WTC11 (cell line): ENCODE data around the gene DPP9. TPM values are rescaled to one million over a fixed set of nuclear protein-coding genes. Genes with fewer than 3 reads are reported as not detected.
A peak's percentile ranks its signal among the peaks of the same experiment; 100 is the strongest.

Source experiments
- ATAC-seq: fragments of 200-7000 bp; cut with Tn5 transposase; 2 replicates; pipeline ENCODE4 v1.10.0; 2021; ENCODE audit warnings: mild to moderate bottlenecking, moderate library complexity
- CTCF ChIA-PET: fragments of 300-600 bp; sonication (Branson Sonifier 250); formaldehyde crosslinking; loops from one replicate; lab custom pipeline; 2021; ENCODE audit warnings: antibody characterized with exemption; lab: Charles Lee
- POLR2A ChIA-PET: fragments of 350-600 bp; sonication (Branson Sonifier 250); formaldehyde crosslinking; loops from one replicate; lab custom pipeline; 2021; ENCODE audit warnings: antibody characterized with exemption; lab: Charles Lee
- DNase-seq: peaks from one replicate; pipeline ENCODE4 v3.0.0; 2021; ENCODE audit warnings: low spot score
- H3K27ac Mint-ChIP-seq: 2 replicates; pipeline ENCODE4 v1.8.0; 2021; ENCODE audit warnings: mixed read lengths
- H3K27me3 Mint-ChIP-seq: 2 replicates; pipeline ENCODE4 v1.8.0; 2021; ENCODE audit warnings: low read depth, mild to moderate bottlenecking, moderate library complexity, mixed read lengths
- H3K36me3 Mint-ChIP-seq: 2 replicates; pipeline ENCODE4 v1.8.0; 2021; ENCODE audit warnings: mixed read lengths
- H3K4me1 Mint-ChIP-seq: 2 replicates; pipeline ENCODE4 v1.8.0; 2022; ENCODE audit warnings: mixed read lengths
- H3K4me3 Mint-ChIP-seq: 2 replicates; pipeline ENCODE4 v1.8.0; 2021; ENCODE audit warnings: mild to moderate bottlenecking, moderate library complexity, mixed read lengths
- H3K9me3 Mint-ChIP-seq: 2 replicates; pipeline ENCODE4 v1.8.0; 2021; ENCODE audit warnings: mixed read lengths
- CBFB ChIP-seq: sonication (generic); formaldehyde crosslinking; IDR thresholded peaks from 2 replicates; pipeline ENCODE4 v1.8.1; 2022; ENCODE audit warnings: mild to moderate bottlenecking, low read depth, missing genetic modification reagents
- CREM ChIP-seq: sonication (generic); formaldehyde crosslinking; IDR thresholded peaks from 2 replicates; pipeline ENCODE4 v1.8.1; 2022; ENCODE audit warnings: mild to moderate bottlenecking, missing genetic modification reagents, moderate library complexity
- FOXP4 ChIP-seq: sonication (generic); formaldehyde crosslinking; IDR thresholded peaks from 2 replicates; pipeline ENCODE4 v1.8.0; 2022; ENCODE audit warnings: mild to moderate bottlenecking, missing genetic modification reagents
- GTF2I ChIP-seq: fragments of 250-450 bp; sonication (Bioruptor Pico); conservative IDR thresholded peaks from 2 replicates; pipeline ENCODE4 v1.4.0; 2021; ENCODE audit warnings: mild to moderate bottlenecking
- HMGXB4 ChIP-seq: sonication (generic); formaldehyde crosslinking; IDR thresholded peaks from 2 replicates; pipeline ENCODE4 v1.8.1; 2023; ENCODE audit warnings: mild to moderate bottlenecking, moderate library complexity, missing genetic modification reagents
- PREB ChIP-seq: sonication (generic); formaldehyde crosslinking; IDR thresholded peaks from 2 replicates; pipeline ENCODE4 v1.8.1; 2022; ENCODE audit warnings: mild to moderate bottlenecking, missing genetic modification reagents, moderate library complexity, borderline replicate concordance
- SP1 ChIP-seq: sonication (generic); formaldehyde crosslinking; conservative IDR thresholded peaks from 2 replicates; pipeline ENCODE4 v1.8.1; 2022; ENCODE audit warnings: missing genetic modification reagents
- USF1 ChIP-seq: sonication (generic); formaldehyde crosslinking; IDR thresholded peaks from 2 replicates; pipeline ENCODE4 v1.8.0; 2022; ENCODE audit warnings: mild to moderate bottlenecking, missing genetic modification reagents
- ZNF121 ChIP-seq: sonication (generic); formaldehyde crosslinking; IDR thresholded peaks from 2 replicates; pipeline ENCODE4 v1.8.0; 2023; ENCODE audit warnings: missing genetic modification reagents
- ZNF232 ChIP-seq: sonication (generic); formaldehyde crosslinking; IDR thresholded peaks from 2 replicates; pipeline ENCODE4 v1.8.0; 2022; ENCODE audit warnings: mild to moderate bottlenecking, missing genetic modification reagents
- total RNA-seq: library from RNA; stranded (reverse); gene quantifications from 3 replicates; pipeline ENCODE4 v1.2.3, GENCODE V29; 2021
- TF ChIP-seq, protein P1 (sequence below): sonication (generic); formaldehyde crosslinking; IDR thresholded peaks from 2 replicates; pipeline ENCODE4 v1.8.0; 2022; ENCODE audit warnings: mild to moderate bottlenecking, missing genetic modification reagents
- TF ChIP-seq, protein P2 (sequence below): fragments of 200-600 bp; IDR thresholded peaks from 2 replicates; pipeline ENCODE4 v1.8.0; 2022; ENCODE audit warnings: antibody characterized with exemption

Gene DPP9
- total RNA-seq, 1 experiment from 2014 or later = 52.9 TPM

DNA sequence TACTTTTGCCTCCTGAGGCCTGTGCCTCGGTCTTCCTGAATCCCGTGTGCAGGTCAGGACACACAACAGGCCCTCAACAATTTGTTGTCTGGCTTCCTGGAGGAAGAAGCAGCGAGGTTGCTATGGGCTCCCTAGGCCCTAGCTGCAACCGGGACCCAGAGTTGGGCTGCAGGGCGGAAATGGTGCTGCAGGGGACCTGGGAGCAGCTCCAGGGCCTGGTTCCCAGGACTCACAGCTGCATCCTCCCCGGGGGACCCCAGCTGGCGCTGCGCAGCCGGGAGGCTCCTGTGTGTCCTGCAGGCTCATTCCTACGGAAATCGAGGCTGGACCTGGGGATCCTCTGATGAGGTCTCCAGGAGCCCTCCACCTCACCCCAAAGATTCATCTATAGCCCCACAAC lies 85.3 kb downstream of the DPP9 start:
- Mint-ChIP-seq H3K9me3 (no peaks in the 10 kb centered on the region), H3K36me3 (no peaks in the 10 kb centered on the region), H3K4me3 (no peak overlapping the region), H3K27me3 (peaks cover 46% of the 10 kb centered on the region), H3K27ac (no peak overlapping the region), H3K4me1 (peaks cover 18% of the 10 kb centered on the region)
- ATAC-seq = no peak
- ChIA-PET CTCF (interaction anchor here (1.1 to 3.4 kb wide), 4 partner anchors 39 to 117 kb away, joined by 3 to 217 read pairs (median 44); no protein-coding TSS in a partner anchor), POLR2A (no interaction called here)
- no peak for DNase-seq
- TF ChIP-seq USF1 (CRISPR knock-in tag) = no peak
- no peak for TF ChIP-seq ZNF232 (CRISPR knock-in tag)

DNA sequence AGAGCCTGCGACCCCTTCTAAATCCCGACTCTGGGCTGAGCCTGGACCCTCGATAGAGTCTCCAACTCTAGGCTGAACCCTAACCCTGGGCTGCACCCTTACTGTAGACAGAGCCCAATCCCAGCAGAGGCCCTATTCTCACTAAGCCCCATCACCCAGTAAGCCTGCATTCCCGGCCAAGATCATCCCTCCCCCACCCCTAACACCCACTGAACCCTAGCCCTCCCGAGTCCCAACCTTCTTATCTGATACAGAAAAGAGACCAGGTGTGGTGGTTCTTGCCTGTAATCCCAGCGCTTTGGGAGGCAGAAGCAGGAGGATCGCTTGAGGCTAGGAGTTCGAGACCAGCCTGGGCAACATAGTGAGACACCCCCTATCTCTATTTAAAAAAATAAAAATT lies 86.9 kb downstream of the DPP9 start:
- CTCF ChIA-PET = interaction anchor here (0.7 to 3.4 kb wide), 46 partner anchors 9 to 284 kb away, joined by 3 to 217 read pairs (median 5); partner anchors contain the start of genes CHAF1A, HDGFL2, LRG1 and MYDGF
- no peak for TF ChIP-seq CBFB (CRISPR knock-in tag)
- 0 out of 2 replicates have a peak, but pooled peaks have one; percentile 6 for TF ChIP-seq ZNF121 (CRISPR knock-in tag)
- no peak overlapping the region for H3K27ac Mint-ChIP-seq
- H3K36me3 Mint-ChIP-seq = no peaks in the 10 kb centered on the region
- DNase-seq (no peak), ATAC-seq (no peak)
- H3K27me3 Mint-ChIP-seq = peaks cover 54% of the 10 kb centered on the region
- no peaks in the 10 kb centered on the region for H3K9me3 Mint-ChIP-seq
- H3K4me1 Mint-ChIP-seq = peaks cover 20% of the 10 kb centered on the region
- peak overlapping the region; percentile 61 for H3K4me3 Mint-ChIP-seq
- POLR2A ChIA-PET = interaction anchor here (1.1 to 1.5 kb wide), 2 partner anchors 52 to 60 kb away, joined by 3 to 6 read pairs; no protein-coding TSS in a partner anchor

- H3K4me1 Mint-ChIP-seq = peaks cover 20% of the 10 kb centered on the region
Measured at GRCh38 chr19:4636151-4636717, 87.4 kb downstream of the DPP9 start.

More at GRCh38 chr19:4636151-4636717, 87.4 kb downstream of the DPP9 start:
- Mint-ChIP-seq H3K27ac (no peak overlapping the region), H3K9me3 (no peaks in the 10 kb centered on the region), H3K4me3 (peak overlapping the region; percentile 65), H3K36me3 (no peaks in the 10 kb centered on the region), H3K27me3 (peaks cover 54% of the 10 kb centered on the region)
- peak; percentile 85 for DNase-seq
- ATAC-seq = peak; percentile 42
- TF ChIP-seq CREM (CRISPR knock-in tag) = 0 out of 2 replicates have a peak, but pooled peaks have one; percentile 33
- peak; percentile 78 for TF ChIP-seq HMGXB4 (CRISPR knock-in tag)
- no peak for TF ChIP-seq FOXP4 (CRISPR knock-in tag)
- no peak for TF ChIP-seq GTF2I (CRISPR knock-in tag)
- TF ChIP-seq, protein P1, sequence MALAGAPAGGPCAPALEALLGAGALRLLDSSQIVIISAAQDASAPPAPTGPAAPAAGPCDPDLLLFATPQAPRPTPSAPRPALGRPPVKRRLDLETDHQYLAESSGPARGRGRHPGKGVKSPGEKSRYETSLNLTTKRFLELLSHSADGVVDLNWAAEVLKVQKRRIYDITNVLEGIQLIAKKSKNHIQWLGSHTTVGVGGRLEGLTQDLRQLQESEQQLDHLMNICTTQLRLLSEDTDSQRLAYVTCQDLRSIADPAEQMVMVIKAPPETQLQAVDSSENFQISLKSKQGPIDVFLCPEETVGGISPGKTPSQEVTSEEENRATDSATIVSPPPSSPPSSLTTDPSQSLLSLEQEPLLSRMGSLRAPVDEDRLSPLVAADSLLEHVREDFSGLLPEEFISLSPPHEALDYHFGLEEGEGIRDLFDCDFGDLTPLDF (CRISPR knock-in tag) = no peak
- TF ChIP-seq, protein P2, sequence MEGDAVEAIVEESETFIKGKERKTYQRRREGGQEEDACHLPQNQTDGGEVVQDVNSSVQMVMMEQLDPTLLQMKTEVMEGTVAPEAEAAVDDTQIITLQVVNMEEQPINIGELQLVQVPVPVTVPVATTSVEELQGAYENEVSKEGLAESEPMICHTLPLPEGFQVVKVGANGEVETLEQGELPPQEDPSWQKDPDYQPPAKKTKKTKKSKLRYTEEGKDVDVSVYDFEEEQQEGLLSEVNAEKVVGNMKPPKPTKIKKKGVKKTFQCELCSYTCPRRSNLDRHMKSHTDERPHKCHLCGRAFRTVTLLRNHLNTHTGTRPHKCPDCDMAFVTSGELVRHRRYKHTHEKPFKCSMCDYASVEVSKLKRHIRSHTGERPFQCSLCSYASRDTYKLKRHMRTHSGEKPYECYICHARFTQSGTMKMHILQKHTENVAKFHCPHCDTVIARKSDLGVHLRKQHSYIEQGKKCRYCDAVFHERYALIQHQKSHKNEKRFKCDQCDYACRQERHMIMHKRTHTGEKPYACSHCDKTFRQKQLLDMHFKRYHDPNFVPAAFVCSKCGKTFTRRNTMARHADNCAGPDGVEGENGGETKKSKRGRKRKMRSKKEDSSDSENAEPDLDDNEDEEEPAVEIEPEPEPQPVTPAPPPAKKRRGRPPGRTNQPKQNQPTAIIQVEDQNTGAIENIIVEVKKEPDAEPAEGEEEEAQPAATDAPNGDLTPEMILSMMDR = peak; percentile 94
- TF ChIP-seq PREB (CRISPR knock-in tag) = no peak
- TF ChIP-seq SP1 = peak; percentile 32; the same call in 1 of the 2 replicates
- ChIA-PET CTCF (interaction anchor here (0.6 to 3.4 kb wide), 49 partner anchors 8 to 284 kb away, joined by 3 to 217 read pairs (median 5); partner anchors contain the start of genes CHAF1A, HDGFL2, LRG1 and MYDGF), POLR2A (interaction anchor here (1.1 to 1.5 kb wide), 2 partner anchors 52 to 60 kb away, joined by 3 to 6 read pairs; no protein-coding TSS in a partner anchor)
